ENCODE data around the gene ADAMTSL4. TPM values are rescaled to one million over a fixed set of nuclear protein-coding genes. Genes with fewer than 3 reads are reported as not detected.

Gene ADAMTSL4
- total and polyA plus RNA-seq, 7 experiments from 2014 or later, result 0.14 to 27.7 (median 0.68) TPM

DNA sequence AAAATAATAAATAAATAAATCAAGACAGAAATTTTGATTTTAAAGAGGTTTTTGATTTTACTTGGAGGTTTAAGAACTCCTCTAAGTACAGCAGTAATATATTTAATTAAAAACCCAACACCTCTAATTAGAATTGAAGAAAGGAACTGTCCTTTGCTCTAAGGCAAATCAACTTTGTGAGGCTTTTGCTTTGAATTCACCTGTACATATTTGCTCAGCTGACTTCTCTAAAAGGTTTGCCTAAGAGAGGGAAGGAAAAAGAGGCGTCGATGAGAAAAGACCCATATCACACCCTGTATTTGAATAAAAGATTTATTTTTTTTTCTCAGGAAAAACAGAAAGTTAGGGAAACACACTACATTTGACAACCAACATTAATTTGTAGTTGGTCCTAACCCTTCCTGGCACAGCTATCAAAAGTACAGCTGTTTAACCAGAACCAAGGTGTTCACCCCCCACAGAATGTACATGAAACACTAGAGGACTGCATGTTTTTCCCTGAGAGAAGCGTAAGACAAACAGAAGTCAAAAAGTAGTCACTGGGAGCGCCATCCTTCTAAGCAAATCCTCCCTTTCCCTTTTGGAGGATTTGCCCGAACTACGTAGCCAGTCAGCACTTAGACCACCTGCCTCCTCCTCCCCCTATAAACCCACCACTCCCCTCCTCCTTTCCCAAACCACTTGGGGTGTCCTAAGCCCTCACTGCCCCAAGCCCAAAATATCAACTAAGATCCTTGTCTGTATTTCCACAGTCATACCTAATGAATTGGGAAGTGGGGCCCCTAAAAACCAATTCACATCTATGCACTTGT lies 25.3 kb downstream of the ADAMTSL4 start:
- H3K4me1 ChIP-seq (ENCODE audit: control insufficient read depth in 2 of 2, insufficient read depth in 2 of 2, low read length in 2 of 2), result peaks cover 44 to 58% of the 10 kb centered on the region in 2 donors
- ChIA-PET POLR2A (interaction anchor here (0.7 to 18.9 kb wide), 8 partner anchors 9 to 687 kb away, joined by 3 to 1237 read pairs (median 6); partner anchors contain the start of genes ENSA and GOLPH3L), CTCF (interaction anchor here (1.7 to 17.1 kb wide), 2 partner anchors 11 to 46 kb away, joined by 4 to 300 read pairs; no protein-coding TSS in a partner anchor)
- H3K9me3 Mint-ChIP-seq, result peaks cover 0 to 9% (median 0%) of the 10 kb centered on the region in 11 donors
- no peaks in the 10 kb centered on the region for H3K9me3 ChIP-seq (ENCODE audit: control insufficient read depth in 2 of 3, low read length in 3 of 3)
- H3K27me3 ChIP-seq (ENCODE audit: control insufficient read depth in 2 of 2, insufficient read depth in 2 of 2, low read length in 2 of 2), result no peaks in the 10 kb centered on the region
- H3K36me3 ChIP-seq (ENCODE audit: control insufficient read depth in 2 of 3, insufficient read depth in 3 of 3, low read length in 3 of 3), result peaks cover 40 to 63% (median 52%) of the 10 kb centered on the region in 3 experiments
- H3K27ac Mint-ChIP-seq, result peak overlapping the region; percentile 81 to 99 (median 97)
- DNase-seq (no peak), ATAC-seq (no peak)
- intact Hi-C loops (cut with micrococcal nuclease), result loop anchor here in 1 of 2 donors (1.0 kb wide), 1 partner anchor 7 kb away; no protein-coding TSS in a partner anchor
- peaks cover 27 to 79% (median 73%) of the 10 kb centered on the region in 5 donors for H3K36me3 Mint-ChIP-seq
- peaks cover 30 to 62% (median 45%) of the 10 kb centered on the region in 7 donors for H3K4me1 Mint-ChIP-seq
- peaks cover 0 to 7% (median 0%) of the 10 kb centered on the region in 5 donors for H3K27me3 Mint-ChIP-seq
- H3K4me3 ChIP-seq (ENCODE audit: low read length), result peak overlapping the region; percentile 95
- H3K27ac ChIP-seq (ENCODE audit: low read depth, low read length), result peak overlapping the region; percentile 97
- peak overlapping the region; percentile 92 to 99 (median 95) for H3K4me3 Mint-ChIP-seq

- ATAC-seq, result no peak
- peaks cover 0 to 9% (median 0%) of the 10 kb centered on the region in 11 donors for H3K9me3 Mint-ChIP-seq
Measured at GRCh38 chr1:150575072-150575489, 25.9 kb downstream of the ADAMTSL4 start.

DNA sequence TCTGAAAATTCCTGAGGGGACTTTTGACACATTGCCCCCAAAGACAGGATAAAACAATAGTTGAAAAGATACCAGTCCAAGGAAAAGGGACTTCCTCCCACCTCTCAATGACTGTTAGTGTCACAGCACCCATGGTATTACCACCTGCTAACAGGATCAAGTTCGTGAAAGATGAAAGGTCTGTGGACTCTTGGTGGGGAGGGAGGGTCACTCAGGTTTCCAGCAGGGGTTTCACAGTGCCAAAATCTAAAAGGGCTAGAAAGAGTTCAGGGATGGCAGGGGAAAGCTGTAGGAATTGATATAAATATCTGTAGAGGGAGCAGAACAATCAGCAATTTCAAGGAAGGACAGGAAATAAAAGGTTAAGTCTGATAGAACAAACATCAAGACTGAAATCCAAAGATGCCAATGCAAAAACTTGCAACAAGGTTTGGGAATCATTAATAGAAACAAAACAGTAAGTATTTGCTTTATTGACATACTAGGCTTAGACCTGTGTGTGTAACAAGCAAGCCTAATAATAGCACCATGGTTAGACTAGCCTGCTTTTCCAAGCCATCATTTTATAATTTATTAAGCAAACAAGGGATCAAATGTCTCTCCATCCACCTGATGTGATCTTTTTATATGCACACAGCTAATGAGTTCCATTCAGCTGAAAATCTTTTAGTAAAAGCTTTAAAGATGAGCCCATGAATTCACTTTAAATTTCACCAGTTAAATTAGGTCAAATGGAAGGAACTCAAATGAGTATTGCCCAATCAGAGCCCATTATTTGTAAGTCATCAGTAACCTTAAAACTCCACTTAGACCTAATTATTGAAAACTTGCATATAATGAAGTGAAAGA lies 26.5 kb downstream of the ADAMTSL4 start:
- no peaks in the 10 kb centered on the region for H3K9me3 ChIP-seq (ENCODE audit: control insufficient read depth in 2 of 3, low read length in 3 of 3)
- peak overlapping the region; percentile 95 for H3K4me3 ChIP-seq (ENCODE audit: low read length)
- H3K36me3 ChIP-seq (ENCODE audit: control insufficient read depth in 2 of 3, insufficient read depth in 3 of 3, low read length in 3 of 3), result peaks cover 40 to 63% (median 52%) of the 10 kb centered on the region in 3 experiments
- peaks cover 31 to 45% of the 10 kb centered on the region in 2 donors for H3K4me1 ChIP-seq (ENCODE audit: control insufficient read depth in 2 of 2, insufficient read depth in 2 of 2, low read length in 2 of 2)
- peak overlapping the region; percentile 97 for H3K27ac ChIP-seq (ENCODE audit: low read depth, low read length)
- ChIA-PET POLR2A (interaction anchor here (0.6 to 18.9 kb wide), 10 partner anchors 10 to 1329 kb away, joined by 3 to 1237 read pairs (median 4); partner anchors contain the start of genes ENSA and GOLPH3L), CTCF (interaction anchor here (1.2 to 17.1 kb wide), 4 partner anchors 13 to 54 kb away, joined by 3 to 300 read pairs (median 4); partner anchors contain the start of gene ENSA)
- H3K27me3 Mint-ChIP-seq, result peaks cover 0 to 7% (median 0%) of the 10 kb centered on the region in 5 donors
- ATAC-seq, result no peak
- peaks cover 27 to 74% (median 67%) of the 10 kb centered on the region in 5 donors for H3K36me3 Mint-ChIP-seq
- H3K27me3 ChIP-seq (ENCODE audit: control insufficient read depth in 2 of 2, insufficient read depth in 2 of 2, low read length in 2 of 2), result no peaks in the 10 kb centered on the region
- intact Hi-C loops (cut with micrococcal nuclease), result loop anchor here (1.0 kb wide), 2 partner anchors 7 to 8 kb away; no protein-coding TSS in a partner anchor
- DNase-seq, result no peak
- H3K27ac Mint-ChIP-seq, result peak overlapping the region; percentile 94 to 99 (median 97)
- H3K4me3 Mint-ChIP-seq, result peak overlapping the region; percentile 92 to 99 (median 95)
- H3K4me1 Mint-ChIP-seq, result peaks cover 27 to 59% (median 43%) of the 10 kb centered on the region in 7 donors
- peaks cover 0 to 9% (median 0%) of the 10 kb centered on the region in 11 donors for H3K9me3 Mint-ChIP-seq

More at GRCh38 chr1:150575072-150575489, 25.9 kb downstream of the ADAMTSL4 start:
- DNase-seq, result no peak
- Histone ChIP-seq H3K4me1 (ENCODE audit: control insufficient read depth in 2 of 2, insufficient read depth in 2 of 2, low read length in 2 of 2) (peaks cover 38 to 52% of the 10 kb centered on the region in 2 donors), H3K36me3 (ENCODE audit: control insufficient read depth in 2 of 3, insufficient read depth in 3 of 3, low read length in 3 of 3) (peaks cover 40 to 63% (median 52%) of the 10 kb centered on the region in 3 experiments), H3K27me3 (ENCODE audit: control insufficient read depth in 2 of 2, insufficient read depth in 2 of 2, low read length in 2 of 2) (no peaks in the 10 kb centered on the region), H3K4me3 (ENCODE audit: low read length) (peak overlapping the region; percentile 95), H3K9me3 (ENCODE audit: control insufficient read depth in 2 of 3, low read length in 3 of 3) (no peaks in the 10 kb centered on the region), H3K27ac (ENCODE audit: low read depth, low read length) (peak overlapping the region; percentile 97)
- Mint-ChIP-seq H3K4me1 (peaks cover 29 to 59% (median 43%) of the 10 kb centered on the region in 7 donors), H3K4me3 (peak overlapping the region; percentile 92 to 99 (median 95)), H3K36me3 (peaks cover 27 to 75% (median 69%) of the 10 kb centered on the region in 5 donors), H3K27me3 (peaks cover 0 to 7% (median 0%) of the 10 kb centered on the region in 5 donors), H3K27ac (peak overlapping the region; percentile 81 to 99 (median 97))
- ChIA-PET POLR2A (interaction anchor here (0.6 to 18.9 kb wide), 8 partner anchors 10 to 1330 kb away, joined by 3 to 1237 read pairs (median 5); partner anchors contain the start of gene ENSA), CTCF (interaction anchor here (1.7 to 17.1 kb wide), 2 partner anchors 12 to 45 kb away, joined by 4 to 300 read pairs; no protein-coding TSS in a partner anchor)
- intact Hi-C loops (cut with micrococcal nuclease), result loop anchor here in 1 of 2 donors (1.0 kb wide), 1 partner anchor 8 kb away; no protein-coding TSS in a partner anchor

DNA sequence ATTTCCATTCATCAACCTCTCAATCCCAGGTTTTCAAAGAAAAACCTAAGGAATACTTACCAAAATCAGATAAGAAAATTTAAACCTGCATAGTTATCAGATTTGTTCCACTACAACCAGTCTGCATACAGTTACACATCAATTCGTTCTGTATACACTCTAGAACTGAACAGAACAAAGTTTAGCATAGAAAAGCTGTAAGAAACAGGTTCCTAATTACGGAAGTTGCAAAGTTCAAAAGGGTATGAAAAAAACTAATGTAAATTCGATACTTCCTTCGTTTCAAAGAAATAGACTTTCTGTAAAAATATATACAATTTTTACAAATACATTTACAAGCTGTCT lies 27.1 kb downstream of the ADAMTSL4 start:
- ChIA-PET POLR2A (interaction anchor here (0.6 to 18.9 kb wide), 10 partner anchors 11 to 689 kb away, joined by 3 to 1237 read pairs (median 4); partner anchors contain the start of genes APH1A, ENSA, GOLPH3L and RPRD2), CTCF (interaction anchor here (1.2 to 17.1 kb wide), 3 partner anchors 13 to 53 kb away, joined by 3 to 300 read pairs (median 3); partner anchors contain the start of gene ENSA)
- Histone ChIP-seq H3K4me1 (ENCODE audit: control insufficient read depth in 2 of 2, insufficient read depth in 2 of 2, low read length in 2 of 2) (peaks cover 25 to 39% of the 10 kb centered on the region in 2 donors), H3K9me3 (ENCODE audit: control insufficient read depth in 2 of 3, low read length in 3 of 3) (no peaks in the 10 kb centered on the region), H3K4me3 (ENCODE audit: low read length) (peak overlapping the region; percentile 95), H3K27ac (ENCODE audit: low read depth, low read length) (peak overlapping the region; percentile 97), H3K27me3 (ENCODE audit: control insufficient read depth in 2 of 2, insufficient read depth in 2 of 2, low read length in 2 of 2) (no peaks in the 10 kb centered on the region), H3K36me3 (ENCODE audit: control insufficient read depth in 2 of 3, insufficient read depth in 3 of 3, low read length in 3 of 3) (peaks cover 40 to 63% (median 47%) of the 10 kb centered on the region in 3 experiments)
- Mint-ChIP-seq H3K27ac (peak overlapping the region; percentile 94 to 99 (median 97)), H3K36me3 (peaks cover 27 to 70% (median 62%) of the 10 kb centered on the region in 5 donors), H3K4me1 (peaks cover 25 to 58% (median 43%) of the 10 kb centered on the region in 7 donors), H3K4me3 (peak overlapping the region; percentile 92 to 99 (median 95)), H3K9me3 (peaks cover 0 to 9% (median 0%) of the 10 kb centered on the region in 11 donors), H3K27me3 (peaks cover 0 to 7% (median 0%) of the 10 kb centered on the region in 5 donors)
- ATAC-seq, result no peak
- no peak for DNase-seq
- intact Hi-C loops (cut with micrococcal nuclease), result loop anchor here in 1 of 2 donors (1.0 kb wide), 1 partner anchor 8 kb away; no protein-coding TSS in a partner anchor

- Histone ChIP-seq H3K27ac (ENCODE audit: low read depth, low read length) (peak overlapping the region; percentile 97), H3K4me3 (ENCODE audit: low read length) (peak overlapping the region; percentile 95), H3K9me3 (ENCODE audit: control insufficient read depth in 2 of 3, low read length in 3 of 3) (no peaks in the 10 kb centered on the region), H3K4me1 (ENCODE audit: control insufficient read depth in 2 of 2, insufficient read depth in 2 of 2, low read length in 2 of 2) (peaks cover 19 to 33% of the 10 kb centered on the region in 2 donors), H3K36me3 (ENCODE audit: control insufficient read depth in 2 of 3, insufficient read depth in 3 of 3, low read length in 3 of 3) (peaks cover 40 to 63% (median 47%) of the 10 kb centered on the region in 3 experiments), H3K27me3 (ENCODE audit: control insufficient read depth in 2 of 2, insufficient read depth in 2 of 2, low read length in 2 of 2) (no peaks in the 10 kb centered on the region)
- Mint-ChIP-seq H3K27me3 (peaks cover 0 to 7% (median 0%) of the 10 kb centered on the region in 5 donors), H3K4me1 (peaks cover 25 to 53% (median 41%) of the 10 kb centered on the region in 7 donors), H3K4me3 (peak overlapping the region; percentile 92 to 99 (median 95)), H3K27ac (peak overlapping the region; percentile 96 to 99 (median 97)), H3K9me3 (peaks cover 0 to 9% (median 0%) of the 10 kb centered on the region in 11 donors), H3K36me3 (peaks cover 27 to 70% (median 62%) of the 10 kb centered on the region in 5 donors)
- DNase-seq (no peak), ATAC-seq (no peak)
- POLR2A ChIA-PET, result interaction anchor here (0.6 to 18.9 kb wide), 14 partner anchors 9 to 308 kb away, joined by 3 to 1237 read pairs (median 3); partner anchors contain the start of genes APH1A, ENSA, GOLPH3L and RPRD2
- intact Hi-C loops (cut with micrococcal nuclease), result loop anchor here in 1 of 2 donors (1.0 kb wide), 1 partner anchor 9 kb away; no protein-coding TSS in a partner anchor
- CTCF ChIA-PET, result interaction anchor here (0.7 to 17.1 kb wide), 4 partner anchors 14 to 408 kb away, joined by 3 to 300 read pairs (median 3); partner anchors contain the start of gene ENSA
Measured at GRCh38 chr1:150576794-150577556, 27.8 kb downstream of the ADAMTSL4 start.

Data from naive thymus-derived CD4-positive, alpha-beta T cell (primary cell).